Mesothelial cell of epicardium (in vitro differentiated cells): ENCODE measurements around the gene ANK3. TPM values are rescaled to one million over a fixed set of nuclear protein-coding genes. Genes with fewer than 3 reads are reported as not detected.
"Not testable (repeated sequence)": the region's sequence is repeated elsewhere in the genome, so short reads cannot be mapped to it uniquely, and the experiment has no call there.

Experiments used
- DNase-seq, 2 experiments: peaks; one replicate each; pipeline ENCODE4 v3.0.0; 2021; ENCODE audit warnings: low spot score in 2 of 2; ENCODE audit not compliant: unreplicated experiment in 2 of 2
- H3K27ac Mint-ChIP-seq: 2 replicates; pipeline ENCODE4 v1.8.0; 2021; ENCODE audit warnings: mixed read lengths
- H3K27me3 Mint-ChIP-seq: 2 replicates; pipeline ENCODE4 v1.8.0; 2021; ENCODE audit warnings: low read depth, mixed read lengths
- H3K36me3 Mint-ChIP-seq: 2 replicates; pipeline ENCODE4 v1.8.0; 2021; ENCODE audit warnings: mixed read lengths
- H3K4me1 Mint-ChIP-seq: 2 replicates; pipeline ENCODE4 v1.8.0; 2021; ENCODE audit warnings: mixed read lengths
- H3K4me3 Mint-ChIP-seq: 2 replicates; pipeline ENCODE4 v1.8.0; 2021; ENCODE audit warnings: mild to moderate bottlenecking, moderate library complexity, mixed read lengths
- H3K9me3 Mint-ChIP-seq: 2 replicates; pipeline ENCODE4 v1.8.0; 2021; ENCODE audit warnings: mixed read lengths
- total RNA-seq: library from RNA; stranded (reverse); gene quantifications from 3 replicates; pipeline ENCODE4 v1.2.1, GENCODE V29; 2021
- TF ChIP-seq, protein P1 (sequence below): fragments of 200-600 bp; sonication (generic); IDR thresholded peaks from one replicate; pipeline ENCODE4 v1.5.0; 2021; ENCODE audit warnings: antibody characterized with exemption; ENCODE audit not compliant: unreplicated experiment

Gene ANK3
- total RNA-seq, 1 donor from 2014 or later: 242 TPM

DNA sequence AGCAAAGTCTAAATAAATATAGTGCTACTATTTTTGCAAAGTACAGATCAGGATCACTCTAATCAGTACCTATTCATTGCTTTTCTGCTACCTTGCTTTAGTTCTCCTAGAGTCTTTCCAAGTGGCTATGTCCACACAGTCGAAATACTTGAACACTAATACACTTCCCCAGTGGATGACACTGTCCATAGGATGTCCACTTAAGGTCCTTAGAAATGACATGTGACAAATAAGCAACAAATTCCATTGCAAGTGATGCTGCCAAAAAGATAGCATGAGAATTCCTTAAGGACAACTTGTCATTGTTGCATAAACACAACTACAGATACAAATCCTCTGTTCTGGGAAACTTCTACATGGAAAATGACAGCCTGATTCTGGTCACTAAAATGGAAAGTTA is 93.6 kb downstream of the ANK3 start:
- H3K4me1 Mint-ChIP-seq: peaks cover 66% of the 10 kb centered on the region
- TF ChIP-seq, protein P1, sequence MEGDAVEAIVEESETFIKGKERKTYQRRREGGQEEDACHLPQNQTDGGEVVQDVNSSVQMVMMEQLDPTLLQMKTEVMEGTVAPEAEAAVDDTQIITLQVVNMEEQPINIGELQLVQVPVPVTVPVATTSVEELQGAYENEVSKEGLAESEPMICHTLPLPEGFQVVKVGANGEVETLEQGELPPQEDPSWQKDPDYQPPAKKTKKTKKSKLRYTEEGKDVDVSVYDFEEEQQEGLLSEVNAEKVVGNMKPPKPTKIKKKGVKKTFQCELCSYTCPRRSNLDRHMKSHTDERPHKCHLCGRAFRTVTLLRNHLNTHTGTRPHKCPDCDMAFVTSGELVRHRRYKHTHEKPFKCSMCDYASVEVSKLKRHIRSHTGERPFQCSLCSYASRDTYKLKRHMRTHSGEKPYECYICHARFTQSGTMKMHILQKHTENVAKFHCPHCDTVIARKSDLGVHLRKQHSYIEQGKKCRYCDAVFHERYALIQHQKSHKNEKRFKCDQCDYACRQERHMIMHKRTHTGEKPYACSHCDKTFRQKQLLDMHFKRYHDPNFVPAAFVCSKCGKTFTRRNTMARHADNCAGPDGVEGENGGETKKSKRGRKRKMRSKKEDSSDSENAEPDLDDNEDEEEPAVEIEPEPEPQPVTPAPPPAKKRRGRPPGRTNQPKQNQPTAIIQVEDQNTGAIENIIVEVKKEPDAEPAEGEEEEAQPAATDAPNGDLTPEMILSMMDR: no peak

DNA sequence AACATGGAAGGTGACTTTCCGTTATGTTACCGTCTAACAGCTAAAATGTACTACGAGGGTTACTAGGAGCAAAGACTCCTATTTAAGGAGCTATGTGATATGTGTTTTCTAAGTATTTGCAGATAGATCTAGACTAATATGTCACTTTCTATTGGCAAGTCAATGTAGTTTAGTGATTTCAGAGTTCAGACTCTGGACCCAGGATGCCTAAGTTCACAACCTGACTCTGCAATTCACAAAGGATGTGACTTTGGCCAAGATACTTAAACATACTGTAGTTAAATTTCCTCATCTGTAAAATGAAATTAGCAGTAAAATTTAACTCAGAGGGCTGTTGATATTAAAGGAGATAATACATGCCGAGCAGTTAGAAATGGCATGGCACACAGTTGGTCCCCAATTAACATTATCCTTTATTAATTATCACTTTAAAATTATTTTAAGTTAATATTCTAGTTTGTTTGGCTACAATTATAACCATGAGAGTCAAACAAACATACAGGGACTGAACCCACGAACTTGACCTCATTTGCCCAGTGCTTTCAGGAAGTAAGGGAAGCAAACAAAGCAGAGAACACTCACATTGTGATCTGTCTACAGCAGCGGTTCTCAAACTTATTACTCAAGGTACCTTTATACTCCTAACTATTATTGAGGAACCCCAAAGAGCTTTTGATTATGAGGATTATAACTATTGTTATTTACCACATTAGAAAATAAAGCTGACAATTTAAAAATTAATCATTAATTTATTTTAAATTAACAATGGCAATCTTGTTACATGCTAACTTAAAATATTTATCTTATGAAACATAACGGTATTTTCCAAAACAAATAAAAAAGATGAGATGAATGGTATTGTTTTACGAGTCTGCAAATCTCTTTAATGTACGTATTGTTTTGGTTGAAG is 94.4 kb downstream of the ANK3 start:
- H3K4me3 Mint-ChIP-seq: no peak overlapping the region
- no peaks in the 10 kb centered on the region for H3K9me3 Mint-ChIP-seq
- no peaks in the 10 kb centered on the region for H3K27me3 Mint-ChIP-seq
- no peaks in the 10 kb centered on the region for H3K36me3 Mint-ChIP-seq
- TF ChIP-seq, protein P1: no peak
- no peak for DNase-seq
- H3K27ac Mint-ChIP-seq: peak overlapping the region; percentile 76
- H3K4me1 Mint-ChIP-seq: peaks cover 68% of the 10 kb centered on the region

More for the DNA sequence above, 93.6 kb downstream of the ANK3 start:
- no peak overlapping the region for H3K27ac Mint-ChIP-seq
- H3K4me3 Mint-ChIP-seq: no peak overlapping the region
- H3K27me3 Mint-ChIP-seq: no peaks in the 10 kb centered on the region
- DNase-seq: no peak
- H3K36me3 Mint-ChIP-seq: no peaks in the 10 kb centered on the region
- no peaks in the 10 kb centered on the region for H3K9me3 Mint-ChIP-seq

DNA sequence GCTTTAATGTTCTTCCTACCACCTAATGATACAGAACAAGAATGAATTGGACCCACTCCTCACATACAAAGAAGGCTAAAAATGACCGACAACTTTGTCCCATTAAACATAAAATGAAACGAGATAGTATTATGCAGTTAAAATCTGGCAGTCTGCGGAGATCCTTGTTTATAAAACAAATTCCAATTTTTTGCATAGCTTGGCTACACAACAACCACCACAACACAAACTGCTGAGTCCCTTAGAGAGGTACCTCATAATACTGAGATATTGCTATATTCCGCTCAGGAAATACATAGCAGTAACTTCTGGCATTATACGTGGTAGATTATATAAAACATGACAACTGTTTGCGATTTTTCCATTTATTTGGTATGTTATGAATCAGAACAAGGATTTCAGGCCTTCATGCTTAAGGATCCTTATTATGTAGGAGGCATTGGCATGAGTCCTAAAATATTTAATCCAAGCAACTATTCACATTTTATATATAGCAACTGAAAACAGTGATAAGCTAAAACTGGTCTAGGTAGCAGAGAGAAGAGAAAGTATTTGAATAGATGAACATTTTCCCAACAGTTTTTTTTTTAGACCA is 96.0 kb downstream of the ANK3 start:
- TF ChIP-seq, protein P1: no peak
- H3K27me3 Mint-ChIP-seq: no peaks in the 10 kb centered on the region
- DNase-seq: no peak
- peak overlapping the region; percentile 88 for H3K27ac Mint-ChIP-seq
- H3K4me1 Mint-ChIP-seq: peaks cover 69% of the 10 kb centered on the region
- H3K36me3 Mint-ChIP-seq: no peaks in the 10 kb centered on the region
- no peaks in the 10 kb centered on the region for H3K9me3 Mint-ChIP-seq
- H3K4me3 Mint-ChIP-seq: no peak overlapping the region

DNA sequence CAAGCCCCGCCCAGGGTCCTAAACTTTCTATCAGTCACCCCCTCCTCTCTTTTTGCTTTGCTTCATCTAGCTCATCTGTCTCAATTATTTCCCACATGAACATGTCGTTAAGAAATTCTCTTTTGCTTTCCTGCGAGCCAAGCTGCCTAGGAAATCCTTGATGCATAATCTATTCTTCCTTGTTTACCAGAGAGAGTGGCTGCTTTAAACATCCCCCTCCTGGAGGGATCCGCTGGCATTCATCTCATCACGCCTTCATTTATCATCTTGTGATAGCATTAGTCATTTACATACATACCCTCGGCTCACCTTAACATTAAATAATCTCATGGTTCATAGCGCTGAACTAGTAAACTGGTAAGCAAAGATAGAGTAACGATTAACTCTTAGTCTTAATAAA is 96.7 kb downstream of the ANK3 start:
- no peak for DNase-seq
- Mint-ChIP-seq H3K9me3 (no peaks in the 10 kb centered on the region), H3K36me3 (no peaks in the 10 kb centered on the region), H3K4me3 (no peak overlapping the region), H3K4me1 (peaks cover 68% of the 10 kb centered on the region), H3K27me3 (no peaks in the 10 kb centered on the region), H3K27ac (peak overlapping the region; percentile 88)
- TF ChIP-seq, protein P1: no peak

DNA sequence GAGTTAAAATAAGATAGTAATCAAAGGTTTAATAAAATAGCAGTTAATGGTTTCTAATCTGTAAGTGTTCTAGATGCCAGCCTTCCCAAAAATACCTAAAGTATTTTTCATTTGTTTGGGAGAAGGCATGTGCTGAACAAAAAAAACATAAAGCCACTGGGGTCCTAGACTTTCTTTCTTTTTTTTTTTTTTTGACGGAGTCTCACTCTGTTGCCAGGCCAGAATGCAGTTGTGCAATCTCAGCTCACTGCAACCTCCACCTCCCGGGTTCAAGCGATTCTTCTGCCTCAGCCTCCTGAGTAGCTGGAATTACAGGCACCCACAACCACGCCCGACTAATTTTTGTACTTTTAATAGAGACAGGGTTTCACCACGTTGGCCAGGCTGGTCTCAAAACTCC is 97.1 kb downstream of the ANK3 start:
- not testable (repeated sequence) for DNase-seq, H3K36me3 Mint-ChIP-seq, H3K27me3 Mint-ChIP-seq, H3K4me3 Mint-ChIP-seq, H3K9me3 Mint-ChIP-seq
- Mint-ChIP-seq H3K27ac (peak overlapping the region; percentile 88), H3K4me1 (peaks cover 67% of the 10 kb centered on the region)

DNA sequence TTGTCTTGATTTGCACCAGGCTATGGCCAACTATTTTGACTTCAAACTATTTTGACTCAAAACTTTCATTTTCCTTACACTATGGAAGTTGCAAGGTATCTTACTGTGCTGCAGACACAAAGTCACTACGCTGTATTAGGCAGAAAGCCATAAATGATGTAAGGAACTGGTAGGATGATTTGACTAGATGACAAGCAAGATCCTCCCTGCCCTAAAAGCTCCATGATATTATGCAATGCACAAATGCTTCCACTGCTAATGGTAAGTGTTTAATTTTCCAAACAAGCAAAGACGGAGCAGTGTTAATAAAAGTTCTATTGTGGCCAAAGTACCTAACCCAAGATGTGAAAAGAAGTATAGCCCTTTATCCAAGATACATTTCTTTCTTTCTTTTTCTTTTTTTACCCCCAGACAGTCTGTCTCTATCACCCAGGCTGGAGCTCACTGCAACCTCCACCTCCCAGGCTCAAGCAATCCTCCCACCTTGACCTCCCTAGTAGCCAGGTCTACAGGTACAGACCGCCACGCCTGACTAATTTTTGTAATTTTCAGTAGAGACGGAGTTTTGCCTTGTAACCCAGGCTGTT is 98.2 kb downstream of the ANK3 start:
- no peak overlapping the region for H3K4me3 Mint-ChIP-seq
- TF ChIP-seq, protein P1: no peak
- DNase-seq: no peak
- H3K4me1 Mint-ChIP-seq: peaks cover 76% of the 10 kb centered on the region
- no peaks in the 10 kb centered on the region for H3K27me3 Mint-ChIP-seq
- H3K9me3 Mint-ChIP-seq: no peaks in the 10 kb centered on the region
- no peaks in the 10 kb centered on the region for H3K36me3 Mint-ChIP-seq
- peak overlapping the region; percentile 95 for H3K27ac Mint-ChIP-seq
